ENCODE results near the gene OLFML2A. TPM values are rescaled to one million over a fixed set of nuclear protein-coding genes. Genes with fewer than 3 reads are reported as not detected.

The OLFML2A gene
- total and polyA plus RNA-seq, 2 of the 4 experiments (the other 2 are of a cell fraction): 2.0 to 5.9 TPM

GRCh38 chr9:124852121-124852828 is 75.3 kb downstream of the OLFML2A start:
- Histone ChIP-seq H3K9me3 (ENCODE audit: control insufficient read depth, insufficient read depth, low read length) (no peaks in the 10 kb centered on the region), H3K4ac (ENCODE audit: low read depth, low read length) (peak overlapping the region; percentile 67), H2BK15ac (ENCODE audit: low read depth, low read length) (peak overlapping the region; percentile 40; the same call in 1 of the 3 replicates), H2BK120ac (ENCODE audit: low read depth, low read length) (peak overlapping the region; percentile 63), H3K9ac (ENCODE audit: low read depth, low read length) (no peak overlapping the region), H3K14ac (replicated peaks; ENCODE audit: low read depth, low read length) (no peak overlapping the region), H3K18ac (ENCODE audit: low read depth, low read length) (no peak overlapping the region), H3K27ac (ENCODE audit: insufficient read depth, low read length) (no peak overlapping the region), H3K4me3 (ENCODE audit: insufficient read depth, low read depth, low read length) (no peak overlapping the region), H3K36me3 (ENCODE audit: control insufficient read depth, insufficient read depth, low read length) (peaks cover 10% of the 10 kb centered on the region), H3K79me1 (ENCODE audit: low read depth in 1 of 2, low read length in 2 of 2) (0 out of 4 replicates have a peak, but pooled peaks cover 0 to under 1% of the 10 kb centered on the region in 2 experiments), H3K9me1 (ENCODE audit: insufficient read depth, low read length) (no peaks in the 10 kb centered on the region), H4K5ac (ENCODE audit: low read depth, low read length) (no peak overlapping the region), H4K20me1 (ENCODE audit: insufficient read depth, low read length) (peaks cover 17% of the 10 kb centered on the region), H3K27me3 (ENCODE audit: control insufficient read depth, insufficient read depth, low read length) (no peaks in the 10 kb centered on the region), H2AK5ac (ENCODE audit: low read depth, low read length) (peak overlapping the region; percentile 74; the same call in 1 of the 2 replicates), H3K23ac (ENCODE audit: low read depth, low read length) (no peak overlapping the region), H2AK9ac (replicated peaks; ENCODE audit: low read depth, low read length, poor library complexity) (peak overlapping the region; percentile 96), H3K56ac (ENCODE audit: extremely low read depth, insufficient read depth, low read length) (no peak overlapping the region), H2AFZ (replicated peaks; ENCODE audit: low read length, poor library complexity) (peak overlapping the region; percentile 100), H3K4me2 (ENCODE audit: low read depth, low read length) (peak overlapping the region; percentile 94; the same call in 1 of the 2 replicates), H3K4me1 (ENCODE audit: control insufficient read depth, insufficient read depth, low read length) (no peaks in the 10 kb centered on the region), H4K91ac (ENCODE audit: insufficient read depth, low read depth, low read length) (0 out of 2 replicates have a peak overlapping the region, but pooled peaks have one; percentile 41), H2BK20ac (ENCODE audit: low read depth, low read length) (peak overlapping the region; percentile 27; the same call in 1 of the 2 replicates), H2BK5ac (ENCODE audit: low read depth, low read length, poor library complexity, severe bottlenecking) (no peak overlapping the region), H4K8ac (ENCODE audit: low read depth in 2 of 2, low read length in 2 of 2) (peak overlapping the region in 1 of 2 experiments; percentile 53; a peak in 1 of 4 replicates)
- no TSS peak for BruUV-seq (replicated peaks)
- dilution Hi-C loops (cut with HindIII; ENCODE audit: low sequenced_read_pairs, unreplicated experiment): no loop called here
- ATAC-seq (ENCODE audit: low read depth) (no peak), DNase-seq (no peak)
- ChIA-PET POLR2A (ENCODE audit: unreplicated experiment) (interaction anchor here (0.7 kb wide), 1 partner anchor 75 kb away, joined by 4 read pairs; the partner anchor contains the start of gene OLFML2A), CTCF (interaction anchor here (0.5 to 5.7 kb wide), 15 partner anchors 9 to 1466 kb away, joined by 3 to 165 read pairs (median 4); partner anchors contain the start of genes ARPC5L, NR6A1, OLFML2A and RPL35)
- in situ Hi-C loops (cut with MboI; ENCODE audit: low sequenced_read_pairs): loop anchor here (5.0 kb wide), 1 partner anchor 80 kb away; the partner anchor contains the start of gene NR6A1
- intact Hi-C loops (cut with micrococcal nuclease): loop anchor here (2.0 to 10.0 kb wide), 3 partner anchors 39 to 237 kb away; no protein-coding TSS in a partner anchor
- 82% methylated on average over 7 of the region's 13 CpGs; no CpG with 5 or more reads in 1 of the 2 experiments for WGBS, 2 experiments (ENCODE audit: extremely low coverage in 2 of 2, insufficient read length in 1 of 2)
- TF ChIP-seq MAFK (IDR thresholded peaks at IDR 0.05; ENCODE audit: low read depth, low read length) (no peak), MAZ (IDR thresholded peaks at IDR 0.05; ENCODE audit: borderline replicate concordance, low read depth, low read length) (no peak), RFX5 (IDR thresholded peaks at IDR 0.05; ENCODE audit: low read depth, low read length) (no peak), FOS (IDR thresholded peaks at IDR 0.05; ENCODE audit: low read depth, low read length) (no peak), BHLHE40 (IDR thresholded peaks at IDR 0.05; ENCODE audit: low read depth, low read length) (no peak), SMC3 (IDR thresholded peaks at IDR 0.05; ENCODE audit: low read depth, low read length) (no peak), CEBPB (IDR thresholded peaks at IDR 0.05; ENCODE audit: low read depth, low read length) (no peak), CHD1 (IDR thresholded peaks at IDR 0.05; ENCODE audit: low read depth, low read length) (no peak), RCOR1 (IDR thresholded peaks at IDR 0.05; ENCODE audit: insufficient replicate concordance, low read length) (no peak), RAD21 (IDR thresholded peaks at IDR 0.05; ENCODE audit: low read length) (no peak), POLR2A (IDR thresholded peaks at IDR 0.05; ENCODE audit: low read depth, low read length) (no peak), MXI1 (IDR thresholded peaks at IDR 0.05; ENCODE audit: borderline replicate concordance, low read depth, low read length) (no peak), CTCF (conservative IDR thresholded peaks at IDR 0.05; ENCODE audit: low read depth, low read length) (no peak), USF2 (IDR thresholded peaks at IDR 0.05; ENCODE audit: low read depth, low read length) (no peak), NFE2L2 (IDR thresholded peaks at IDR 0.05; ENCODE audit: low read depth, low read length) (no peak)
